BJ (cell line): ENCODE results near the gene PSMB1. TPM values are rescaled to one million over a fixed set of nuclear protein-coding genes. Genes with fewer than 3 reads are reported as not detected.

ENCODE experiments used
- CTCF ChIA-PET: fragments of 350-600 bp; formaldehyde crosslinking; extraction: SDS; loops from one replicate; lab custom pipeline; 2021; ENCODE audit warnings: antibody characterized with exemption, inconsistent platforms; lab: Yijun Ruan, JAX
- POLR2A ChIA-PET: fragments of 300-600 bp; sonication (Branson Sonifier 250); formaldehyde crosslinking; extraction: SDS; loops from one replicate; lab custom pipeline; 2021; ENCODE audit warnings: antibody characterized with exemption; lab: Charles Lee
- DNase-seq: peaks from one replicate; pipeline ENCODE4 v3.0.0-alpha.2; 2011; ENCODE audit warnings: low read depth
- H3K27me3 ChIP-seq: 2 replicates; pipeline ENCODE4 v1.6.0; 2011; ENCODE audit warnings: low read length; ENCODE audit not compliant: control insufficient read depth, insufficient read depth
- H3K36me3 ChIP-seq: 2 replicates; pipeline ENCODE4 v1.5.1; 2011; ENCODE audit warnings: low read length; ENCODE audit not compliant: control insufficient read depth, insufficient read depth
- H3K4me3 ChIP-seq: 2 replicates; pipeline ENCODE4 v1.5.1; 2011; ENCODE audit warnings: low read depth, mild to moderate bottlenecking, control low read depth, low read length
- CTCF ChIP-seq: IDR thresholded peaks from 2 replicates; pipeline ENCODE4 v1.5.1; 2011; ENCODE audit warnings: low read depth, mild to moderate bottlenecking, control low read depth, inconsistent platforms, low read length, moderate library complexity; ENCODE audit not compliant: insufficient read depth
- polyA minus RNA-seq: library from RNA; depleted of rRNA, polyadenylated mRNA; stranded (reverse); fragments of >200 nt; gene quantifications from 2 replicates; pipeline ENCODE4 v1.2.3, GENCODE V29; 2011; rRNA and poly(A)+ RNA removed
- polyA plus RNA-seq: library from polyadenylated mRNA; depleted of rRNA; stranded (reverse); fragments of >200 nt; gene quantifications from 2 replicates; pipeline ENCODE4 v1.2.3, GENCODE V29; 2011; rRNA removed

Gene PSMB1
- polyA plus RNA-seq = 344 and 352 TPM in 2 replicates
- polyA minus RNA-seq = 93.9 and 123 TPM in 2 replicates

- H3K36me3 ChIP-seq = peaks cover 4% of the 10 kb centered on the region; the same call in 1 of the 2 replicates
- no peaks in the 10 kb centered on the region for H3K27me3 ChIP-seq
- peak within 1 kb of the TSS; percentile 96 for H3K4me3 ChIP-seq
- ChIA-PET POLR2A (no interaction called here), CTCF (interaction anchor here (1.4 kb wide), 1 partner anchor 762 kb away, joined by 3 read pairs; no protein-coding TSS in a partner anchor)
- no peak for TF ChIP-seq CTCF
- DNase-seq = peak; percentile 68
These were observed at the start of gene PSMB1 for GRCh38 chr6:170552765-170553533. Gene PSMB1 (minus strand): TSS chr6:170553307. CDS start chr6:170553242, 65 bp downstream.

- no peaks in the 10 kb centered on the region for H3K27me3 ChIP-seq
- H3K4me3 ChIP-seq = no peak overlapping the region
- ChIA-PET CTCF (no interaction called here), POLR2A (no interaction called here)
- no peak for DNase-seq
- no peak for TF ChIP-seq CTCF
- H3K36me3 ChIP-seq = no peaks in the 10 kb centered on the region
These were observed 44.2 kb upstream of the PSMB1 start for GRCh38 chr6:170597278-170597677.

- H3K36me3 ChIP-seq = no peaks in the 10 kb centered on the region
- POLR2A ChIA-PET = no interaction called here
- H3K4me3 ChIP-seq = no peak overlapping the region
- DNase-seq = no peak
- no peak for TF ChIP-seq CTCF
- H3K27me3 ChIP-seq = no peaks in the 10 kb centered on the region
- CTCF ChIA-PET = no interaction called here
These were observed 43.3 kb upstream of the PSMB1 start for GRCh38 chr6:170596426-170596825.

GRCh38 chr6:170590725-170591124 is 37.6 kb upstream of the PSMB1 start:
- Histone ChIP-seq H3K27me3 (no peaks in the 10 kb centered on the region), H3K36me3 (no peaks in the 10 kb centered on the region), H3K4me3 (no peak overlapping the region)
- no peak for TF ChIP-seq CTCF
- DNase-seq = no peak
- POLR2A ChIA-PET = no interaction called here
- CTCF ChIA-PET = no interaction called here

GRCh38 chr6:170584954-170585498 is 31.9 kb upstream of the PSMB1 start:
- no peak for DNase-seq
- H3K27me3 ChIP-seq = no peaks in the 10 kb centered on the region
- peak overlapping the region; percentile 97 for H3K4me3 ChIP-seq
- ChIA-PET CTCF (no interaction called here), POLR2A (no interaction called here)
- H3K36me3 ChIP-seq = peaks cover 3% of the 10 kb centered on the region; the same call in 1 of the 2 replicates
- TF ChIP-seq CTCF = no peak
